HepG2 (cell line): ENCODE measurements around the gene PDGFD. TPM values are rescaled to one million over a fixed set of nuclear protein-coding genes. Genes with fewer than 3 reads are reported as not detected.

Source experiments
- ATAC-seq: fragments of 200-7000 bp; cut with Tn5 transposase; 3 replicates; pipeline ENCODE4 v1.9.1; 2020; ENCODE audit warnings: mild to moderate bottlenecking, moderate library complexity
- BruUV-seq: library from RNA; stranded (reverse); fragments of 400-500 nt; replicated peaks from 2 replicates; lab custom pipeline; 2021; lab: Mats Ljungman, UMichigan
- CTCF ChIA-PET: fragments of 300-600 bp; formaldehyde crosslinking; extraction: SDS; loops from one replicate; lab custom pipeline; 2021; ENCODE audit warnings: low total read pairs, inconsistent platforms, low intra/inter-chr PET ratio; lab: Yijun Ruan, JAX
- POLR2A ChIA-PET: fragments of 350-600 bp; sonication (Branson Sonifier 250); formaldehyde crosslinking; loops from one replicate; lab custom pipeline; 2020; ENCODE audit warnings: antibody characterized with exemption, inconsistent platforms; lab: Yijun Ruan, JAX
- DNase-seq: peaks from one replicate; pipeline ENCODE4 v3.0.0-alpha.2; 2015; ENCODE audit warnings: low spot score
- FAIRE-seq: peaks from 3 replicates; lab custom pipeline; 2011; peaks lifted over from hg19 to GRCh38; lab: Jason Lieb, UNC
- H2AFZ ChIP-seq: one replicate; pipeline ENCODE4 v1.6.1; 2011; ENCODE audit warnings: low read length, inconsistent platforms
- H3K27ac ChIP-seq: fragments of 300-600 bp; 3 replicates; pipeline ENCODE4 v1.8.0; 2011; ENCODE audit warnings: mixed run types, mild to moderate bottlenecking, mixed read lengths, low read length, inconsistent platforms; ENCODE audit not compliant: insufficient read depth; ENCODE audit errors: extremely low read length
- H3K27me3 ChIP-seq, 2 experiments: fragments of 200-600 bp in 1 of 2; 2 replicates in 1 of 2; 3 replicates in 1 of 2; pipeline versions ENCODE4 v1.6.0 to v1.8.0; 2011; ENCODE audit warnings: low read length in 2 of 2, mild to moderate bottlenecking in 2 of 2, moderate library complexity in 2 of 2, inconsistent platforms in 1 of 2; ENCODE audit not compliant: insufficient read depth in 2 of 2, control insufficient read depth in 1 of 2
- H3K36me3 ChIP-seq, 2 experiments: fragments of 200-600 bp in 1 of 2; replicated peaks in 1 of 2; 2 replicates in 1 of 2; 3 replicates in 1 of 2; pipeline versions ENCODE4 v1.5.1 to v1.8.0; 2011; ENCODE audit warnings: low read length in 2 of 2, inconsistent platforms in 1 of 2; ENCODE audit not compliant: insufficient read depth in 2 of 2, control insufficient read depth in 1 of 2
- H3K4me1 ChIP-seq: 2 replicates; pipeline ENCODE4 v1.5.1; 2012; ENCODE audit warnings: low read length, inconsistent platforms; ENCODE audit not compliant: insufficient read depth
- H3K4me2 ChIP-seq: 2 replicates; pipeline ENCODE4 v1.6.0; 2011; ENCODE audit warnings: low read depth, low read length, inconsistent platforms
- H3K4me3 ChIP-seq, 3 experiments: fragments of 200-600 bp in 1 of 3; sonication (generic), shearing (Covaris generic) in 1 of 3; replicated peaks in 1 of 3; 2 replicates each; pipeline ENCODE4 v1.5.1; 2011 to 2016; ENCODE audit warnings: low read length in 3 of 3, inconsistent platforms in 2 of 3, low read depth in 2 of 3, mild to moderate bottlenecking in 2 of 3, control low read depth in 1 of 3, mixed read lengths in 1 of 3; ENCODE audit not compliant: insufficient read depth in 1 of 3
- H3K79me2 ChIP-seq: one replicate; pipeline ENCODE4 v1.6.1; 2011; ENCODE audit warnings: low read length, inconsistent platforms; ENCODE audit not compliant: insufficient read depth
- H3K9ac ChIP-seq: 2 replicates; pipeline ENCODE4 v1.6.0; 2011; ENCODE audit warnings: mild to moderate bottlenecking, low read depth, low read length, inconsistent platforms; ENCODE audit not compliant: insufficient read depth
- H3K9me3 ChIP-seq: 2 replicates; pipeline ENCODE4 v1.5.1; 2012; ENCODE audit warnings: mild to moderate bottlenecking, low read length
- H4K20me1 ChIP-seq: 2 replicates; pipeline ENCODE4 v1.6.0; 2011; ENCODE audit warnings: inconsistent platforms, mild to moderate bottlenecking, low read length, moderate library complexity; ENCODE audit not compliant: insufficient read depth
- DNMT3B ChIP-seq: conservative IDR thresholded peaks from 2 replicates; pipeline ENCODE4 v1.6.1; 2016; ENCODE audit warnings: missing biosample characterization, control low read depth
- ERF ChIP-seq: IDR thresholded peaks from 2 replicates; pipeline ENCODE4 v1.6.1; 2018; ENCODE audit warnings: missing biosample characterization, missing genetic modification reagents
- EZH2 ChIP-seq: conservative IDR thresholded peaks from 2 replicates; pipeline ENCODE4 v1.6.1; 2012; ENCODE audit warnings: mild to moderate bottlenecking, low read depth, low read length, moderate library complexity
- RFX5 ChIP-seq: IDR thresholded peaks from 2 replicates; pipeline ENCODE4 v1.6.1; 2011; ENCODE audit warnings: low read depth, low read length, improper control_type of control experiment
- SAP130 ChIP-seq: IDR thresholded peaks from 2 replicates; pipeline ENCODE4 v1.6.1; 2016; ENCODE audit warnings: low read depth
- ZNF33A ChIP-seq: sonication (generic); formaldehyde crosslinking; IDR thresholded peaks from 2 replicates; pipeline ENCODE4 v1.5.1; 2020; ENCODE audit warnings: missing genetic modification reagents, mild to moderate bottlenecking, moderate library complexity, borderline replicate concordance
- ZNF430 ChIP-seq: sonication (generic); formaldehyde crosslinking; IDR thresholded peaks from 2 replicates; pipeline ENCODE4 v1.9.0; 2021; ENCODE audit warnings: mild to moderate bottlenecking, missing genetic modification reagents
- ZNF83 ChIP-seq: sonication (generic); formaldehyde crosslinking; IDR thresholded peaks from 2 replicates; pipeline ENCODE4 v1.4.0; 2020; ENCODE audit warnings: missing genetic modification reagents, mild to moderate bottlenecking, borderline replicate concordance
- ZSCAN21 ChIP-seq: sonication (generic); formaldehyde crosslinking; IDR thresholded peaks from 2 replicates; pipeline ENCODE4 v1.8.0; 2022; ENCODE audit warnings: mild to moderate bottlenecking, missing genetic modification reagents, moderate library complexity, borderline replicate concordance
- WGBS: methylation state at CpG from one replicate; pipeline ENCODE4 v1.1.6; 2017; ENCODE audit warnings: low lambda C conversion rate; 5-methylcytosine and 5-hydroxymethylcytosine counted together
- in situ Hi-C: cut with HindIII; loops from 2 replicates; pipeline ENCODE4 v1.10.0; 2017; ENCODE audit warnings: low pct_unique_long_range_greater_than_20kb; ENCODE audit not compliant: extremely low pct_ligation_motif_present
- intact Hi-C: fragments of 100-400 bp; cut with micrococcal nuclease; formaldehyde crosslinking; loops from one replicate; pipeline ENCODE4 v1.10.0; 2022; ENCODE audit not compliant: unreplicated experiment
- polyA plus RNA-seq, 8 experiments: library from polyadenylated mRNA; depleted of rRNA in 3 of 8; stranded (reverse) in 7 of 8; unstranded in 1 of 8; fragments of >200 nt; fragmentation: Illumina TruSeq in 4 of 8; extraction: Trizol in 4 of 8; gene quantifications; 2 replicates each; pipeline versions ENCODE4 v1.2.1 to v1.2.3, GENCODE V29; 2011 to 2016; ENCODE audit warnings: low read depth in 4 of 8, missing spikeins in 1 of 8, mixed read lengths in 1 of 8; ENCODE audit not compliant: insufficient read depth in 1 of 8
- total RNA-seq, 5 experiments: library from RNA; depleted of rRNA; stranded (reverse); fragments of >200 nt; fragmentation: Illumina TruSeq; extraction: Trizol; gene quantifications; 2 replicates each; pipeline ENCODE4 v1.2.3, GENCODE V29; 2016; ENCODE audit warnings: low read depth in 1 of 5
- TF ChIP-seq, protein P1 (sequence below): sonication (generic); formaldehyde crosslinking; IDR thresholded peaks from 2 replicates; pipeline ENCODE4 v1.9.0; 2022; ENCODE audit warnings: low read depth, missing genetic modification reagents
- TF ChIP-seq, protein P2 (sequence below): sonication (generic); formaldehyde crosslinking; IDR thresholded peaks from 2 replicates; pipeline ENCODE4 v1.4.0; 2020; ENCODE audit warnings: missing genetic modification reagents

Gene PDGFD
- total and polyA plus RNA-seq, 2 of the 13 experiments (the other 11 are each of a cell fraction or from before 2014, with no cell fraction given) = 0.09 to 0.29 TPM

DNA sequence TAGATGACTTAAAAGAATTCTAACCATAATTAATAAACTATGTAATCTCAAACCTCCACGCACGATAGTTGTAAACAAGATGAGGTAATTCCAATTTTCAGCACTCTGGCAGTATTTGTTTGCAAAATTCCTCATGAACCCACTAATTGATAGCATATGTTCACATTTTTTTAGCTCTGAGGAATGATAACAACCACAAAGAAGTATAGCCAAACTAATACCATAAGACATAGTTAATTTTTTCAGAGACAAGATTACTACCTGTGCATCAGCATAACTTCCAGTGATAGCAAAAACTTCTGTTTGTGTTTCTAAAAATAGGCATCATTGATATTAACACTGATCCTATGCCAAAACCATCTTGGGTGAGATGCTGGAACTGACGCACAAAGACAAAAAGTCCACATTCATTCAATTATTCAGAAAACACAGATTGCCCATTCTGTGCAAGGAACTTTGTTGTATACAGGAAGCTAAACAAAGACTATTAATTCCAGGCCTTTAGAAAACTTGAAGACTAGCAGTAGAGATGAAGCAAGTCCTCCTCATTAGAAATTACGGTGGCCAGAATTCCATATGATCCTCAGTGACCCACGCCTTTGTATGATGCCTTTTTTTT lies 57.7 kb downstream of the PDGFD start:
- in situ Hi-C loops = no loop called here
- H3K27ac ChIP-seq = no peak overlapping the region
- TF ChIP-seq, protein P1, sequence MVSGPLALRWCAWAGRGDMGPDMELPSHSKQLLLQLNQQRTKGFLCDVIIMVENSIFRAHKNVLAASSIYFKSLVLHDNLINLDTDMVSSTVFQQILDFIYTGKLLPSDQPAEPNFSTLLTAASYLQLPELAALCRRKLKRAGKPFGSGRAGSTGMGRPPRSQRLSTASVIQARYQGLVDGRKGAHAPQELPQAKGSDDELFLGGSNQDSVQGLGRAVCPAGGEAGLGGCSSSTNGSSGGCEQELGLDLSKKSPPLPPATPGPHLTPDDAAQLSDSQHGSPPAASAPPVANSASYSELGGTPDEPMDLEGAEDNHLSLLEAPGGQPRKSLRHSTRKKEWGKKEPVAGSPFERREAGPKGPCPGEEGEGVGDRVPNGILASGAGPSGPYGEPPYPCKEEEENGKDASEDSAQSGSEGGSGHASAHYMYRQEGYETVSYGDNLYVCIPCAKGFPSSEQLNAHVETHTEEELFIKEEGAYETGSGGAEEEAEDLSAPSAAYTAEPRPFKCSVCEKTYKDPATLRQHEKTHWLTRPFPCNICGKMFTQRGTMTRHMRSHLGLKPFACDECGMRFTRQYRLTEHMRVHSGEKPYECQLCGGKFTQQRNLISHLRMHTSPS (CRISPR knock-in tag) = no peak
- TF ChIP-seq SAP130 = no peak
- TF ChIP-seq RFX5 = no peak
- no peak for TF ChIP-seq ZNF83
- TF ChIP-seq ERF (CRISPR knock-in tag) = no peak
- no peaks in the 10 kb centered on the region for H3K4me1 ChIP-seq
- H3K79me2 ChIP-seq = no peaks in the 10 kb centered on the region
- DNase-seq (no peak), ATAC-seq (no peak), FAIRE-seq (no peak)
- no peak overlapping the region for H3K4me2 ChIP-seq
- no peak overlapping the region for H3K9ac ChIP-seq
- no peaks in the 10 kb centered on the region for H3K36me3 ChIP-seq
- H3K27me3 ChIP-seq = no peaks in the 10 kb centered on the region; a peak in 1 of 5 replicates
- ChIA-PET CTCF (no interaction called here), POLR2A (no interaction called here)
- no TSS peak for BruUV-seq
- WGBS = 13% methylated on average over 5 of the region's 5 CpGs
- H3K4me3 ChIP-seq = no peak overlapping the region
- no peaks in the 10 kb centered on the region for H4K20me1 ChIP-seq
- intact Hi-C loops = no loop called here
- no peak overlapping the region for H2AFZ ChIP-seq
- no peaks in the 10 kb centered on the region for H3K9me3 ChIP-seq

DNA sequence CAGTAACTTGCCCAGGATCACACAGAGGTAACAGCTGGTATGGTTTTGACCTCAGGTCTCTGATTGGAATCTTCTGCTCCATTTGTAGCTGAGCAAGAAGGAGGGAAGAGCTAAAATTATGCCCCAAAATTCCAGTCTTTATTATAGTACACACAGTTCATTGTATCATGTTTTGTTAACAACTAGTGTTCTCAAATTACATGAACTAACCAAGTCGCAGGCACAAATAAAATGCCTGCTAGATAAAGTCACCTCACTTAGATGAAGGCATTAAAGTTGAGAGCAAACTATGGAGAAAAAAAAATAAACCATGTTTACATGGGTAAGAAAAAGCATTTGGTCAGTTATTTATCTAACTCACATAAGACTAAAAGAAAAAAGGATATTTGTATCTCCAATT lies 58.8 kb downstream of the PDGFD start:
- 0% methylated on average over 1 of the region's 1 CpG for WGBS
- Histone ChIP-seq H3K27ac (no peak overlapping the region), H3K27me3 (no peaks in the 10 kb centered on the region), H3K79me2 (no peaks in the 10 kb centered on the region), H3K4me1 (no peaks in the 10 kb centered on the region), H3K9ac (no peak overlapping the region), H2AFZ (no peak overlapping the region), H3K36me3 (no peaks in the 10 kb centered on the region), H4K20me1 (no peaks in the 10 kb centered on the region), H3K9me3 (no peaks in the 10 kb centered on the region), H3K4me3 (no peak overlapping the region), H3K4me2 (no peak overlapping the region)
- ATAC-seq = no peak
- DNase-seq = no peak
- POLR2A ChIA-PET = no interaction called here
- FAIRE-seq = no peak
- in situ Hi-C loops (no loop called here), intact Hi-C loops (no loop called here)
- CTCF ChIA-PET = no interaction called here
- BruUV-seq = no TSS peak
- TF ChIP-seq EZH2 (no peak), DNMT3B (no peak), ZSCAN21 (CRISPR knock-in tag) (no peak), ZNF430 (CRISPR knock-in tag) (no peak), ZNF33A (CRISPR knock-in tag) (no peak)
- TF ChIP-seq, protein P2, sequence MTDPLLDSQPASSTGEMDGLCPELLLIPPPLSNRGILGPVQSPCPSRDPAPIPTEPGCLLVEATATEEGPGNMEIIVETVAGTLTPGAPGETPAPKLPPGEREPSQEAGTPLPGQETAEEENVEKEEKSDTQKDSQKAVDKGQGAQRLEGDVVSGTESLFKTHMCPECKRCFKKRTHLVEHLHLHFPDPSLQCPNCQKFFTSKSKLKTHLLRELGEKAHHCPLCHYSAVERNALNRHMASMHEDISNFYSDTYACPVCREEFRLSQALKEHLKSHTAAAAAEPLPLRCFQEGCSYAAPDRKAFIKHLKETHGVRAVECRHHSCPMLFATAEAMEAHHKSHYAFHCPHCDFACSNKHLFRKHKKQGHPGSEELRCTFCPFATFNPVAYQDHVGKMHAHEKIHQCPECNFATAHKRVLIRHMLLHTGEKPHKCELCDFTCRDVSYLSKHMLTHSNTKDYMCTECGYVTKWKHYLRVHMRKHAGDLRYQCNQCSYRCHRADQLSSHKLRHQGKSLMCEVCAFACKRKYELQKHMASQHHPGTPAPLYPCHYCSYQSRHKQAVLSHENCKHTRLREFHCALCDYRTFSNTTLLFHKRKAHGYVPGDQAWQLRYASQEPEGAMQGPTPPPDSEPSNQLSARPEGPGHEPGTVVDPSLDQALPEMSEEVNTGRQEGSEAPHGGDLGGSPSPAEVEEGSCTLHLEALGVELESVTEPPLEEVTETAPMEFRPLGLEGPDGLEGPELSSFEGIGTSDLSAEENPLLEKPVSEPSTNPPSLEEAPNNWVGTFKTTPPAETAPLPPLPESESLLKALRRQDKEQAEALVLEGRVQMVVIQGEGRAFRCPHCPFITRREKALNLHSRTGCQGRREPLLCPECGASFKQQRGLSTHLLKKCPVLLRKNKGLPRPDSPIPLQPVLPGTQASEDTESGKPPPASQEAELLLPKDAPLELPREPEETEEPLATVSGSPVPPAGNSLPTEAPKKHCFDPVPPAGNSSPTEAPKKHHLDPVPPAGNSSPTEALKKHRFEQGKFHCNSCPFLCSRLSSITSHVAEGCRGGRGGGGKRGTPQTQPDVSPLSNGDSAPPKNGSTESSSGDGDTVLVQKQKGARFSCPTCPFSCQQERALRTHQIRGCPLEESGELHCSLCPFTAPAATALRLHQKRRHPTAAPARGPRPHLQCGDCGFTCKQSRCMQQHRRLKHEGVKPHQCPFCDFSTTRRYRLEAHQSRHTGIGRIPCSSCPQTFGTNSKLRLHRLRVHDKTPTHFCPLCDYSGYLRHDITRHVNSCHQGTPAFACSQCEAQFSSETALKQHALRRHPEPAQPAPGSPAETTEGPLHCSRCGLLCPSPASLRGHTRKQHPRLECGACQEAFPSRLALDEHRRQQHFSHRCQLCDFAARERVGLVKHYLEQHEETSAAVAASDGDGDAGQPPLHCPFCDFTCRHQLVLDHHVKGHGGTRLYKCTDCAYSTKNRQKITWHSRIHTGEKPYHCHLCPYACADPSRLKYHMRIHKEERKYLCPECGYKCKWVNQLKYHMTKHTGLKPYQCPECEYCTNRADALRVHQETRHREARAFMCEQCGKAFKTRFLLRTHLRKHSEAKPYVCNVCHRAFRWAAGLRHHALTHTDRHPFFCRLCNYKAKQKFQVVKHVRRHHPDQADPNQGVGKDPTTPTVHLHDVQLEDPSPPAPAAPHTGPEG (CRISPR knock-in tag) = no peak
